OCI-LY7 (cell line): ENCODE measurements around the gene TNFRSF1B.

ENCODE experiments used
- EZH2phosphoT487 ChIP-seq: fragments of 200-600 bp; sonication (generic); IDR thresholded peaks from 2 replicates; pipeline ENCODE4 v1.6.1; 2018; ENCODE audit warnings: low read depth, borderline replicate concordance, mild to moderate bottlenecking, mixed run types, antibody characterized with exemption, low read length, moderate library complexity, mixed read lengths
- TF ChIP-seq, protein P1 (sequence below): fragments of 200-600 bp; sonication (generic); conservative IDR thresholded peaks from 2 replicates; pipeline ENCODE4 v1.5.1; 2014; ENCODE audit warnings: mild to moderate bottlenecking, antibody characterized with exemption, low read length, moderate library complexity, mixed read lengths

- TF ChIP-seq, protein P1, sequence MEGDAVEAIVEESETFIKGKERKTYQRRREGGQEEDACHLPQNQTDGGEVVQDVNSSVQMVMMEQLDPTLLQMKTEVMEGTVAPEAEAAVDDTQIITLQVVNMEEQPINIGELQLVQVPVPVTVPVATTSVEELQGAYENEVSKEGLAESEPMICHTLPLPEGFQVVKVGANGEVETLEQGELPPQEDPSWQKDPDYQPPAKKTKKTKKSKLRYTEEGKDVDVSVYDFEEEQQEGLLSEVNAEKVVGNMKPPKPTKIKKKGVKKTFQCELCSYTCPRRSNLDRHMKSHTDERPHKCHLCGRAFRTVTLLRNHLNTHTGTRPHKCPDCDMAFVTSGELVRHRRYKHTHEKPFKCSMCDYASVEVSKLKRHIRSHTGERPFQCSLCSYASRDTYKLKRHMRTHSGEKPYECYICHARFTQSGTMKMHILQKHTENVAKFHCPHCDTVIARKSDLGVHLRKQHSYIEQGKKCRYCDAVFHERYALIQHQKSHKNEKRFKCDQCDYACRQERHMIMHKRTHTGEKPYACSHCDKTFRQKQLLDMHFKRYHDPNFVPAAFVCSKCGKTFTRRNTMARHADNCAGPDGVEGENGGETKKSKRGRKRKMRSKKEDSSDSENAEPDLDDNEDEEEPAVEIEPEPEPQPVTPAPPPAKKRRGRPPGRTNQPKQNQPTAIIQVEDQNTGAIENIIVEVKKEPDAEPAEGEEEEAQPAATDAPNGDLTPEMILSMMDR = no peak
- no peak for TF ChIP-seq EZH2phosphoT487
Observed at GRCh38 chr1:12181568-12181967, 14.8 kb downstream of the TNFRSF1B start.
